GM12875 (cell line): Measurements from ENCODE around the gene SAPCD1.

ENCODE experiments used
- H3K4me3 ChIP-seq: one replicate; pipeline ENCODE4 v1.5.1; 2011; ENCODE audit warnings: low read depth, low read length, control low read depth
- CTCF ChIP-seq: IDR thresholded peaks from 2 replicates; pipeline ENCODE4 v1.5.1; 2011; ENCODE audit warnings: low read depth, mild to moderate bottlenecking, control low read depth, inconsistent platforms, low read length, moderate library complexity, borderline replicate concordance; ENCODE audit not compliant: insufficient read depth

The SAPCD1 gene

GRCh38 chr6:31780507-31781243, 18.2 kb downstream of the SAPCD1 start:
- TF ChIP-seq CTCF: no peak

GRCh38 chr6:31781244-31782125, 19.0 kb downstream of the SAPCD1 start:
- no peak overlapping the region for H3K4me3 ChIP-seq
- TF ChIP-seq CTCF: no peak

More at GRCh38 chr6:31780507-31781243, 18.2 kb downstream of the SAPCD1 start:
- H3K4me3 ChIP-seq: no peak overlapping the region

DNA sequence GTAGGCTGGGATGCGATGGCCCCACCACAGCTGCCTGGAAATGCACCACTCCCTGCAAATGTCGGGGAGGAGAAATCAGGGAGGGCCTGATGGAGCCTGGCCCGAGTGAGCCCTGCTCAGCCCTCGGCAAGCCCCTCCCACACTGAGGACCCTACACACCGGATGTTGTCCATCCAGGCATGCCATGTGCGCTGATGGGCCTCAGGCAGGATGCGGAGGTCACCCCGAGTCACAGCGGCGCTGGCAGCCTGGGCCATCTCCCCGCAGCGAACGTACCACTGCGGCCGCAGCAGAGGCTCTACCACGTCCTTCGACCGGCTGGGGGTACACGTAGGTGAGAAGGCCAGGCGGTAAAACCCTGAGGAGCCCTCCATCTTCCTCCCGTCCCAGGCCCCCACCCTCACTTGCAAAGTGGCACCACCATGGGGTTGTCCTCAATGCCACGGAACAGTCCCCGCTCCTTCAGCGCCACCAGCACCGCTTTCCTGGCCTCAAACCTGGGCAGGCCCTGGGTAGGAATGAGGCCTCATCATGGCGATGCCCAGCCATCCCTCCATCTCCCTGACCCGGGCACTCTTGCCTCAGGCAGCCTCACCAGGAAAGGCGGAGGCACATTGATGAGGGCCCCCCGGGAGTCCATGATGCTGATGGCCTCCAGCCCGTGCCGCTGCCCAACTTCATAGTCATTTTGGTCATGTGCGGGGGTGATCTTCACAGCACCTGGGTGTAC, 19.8 kb downstream of the SAPCD1 start:
- no peak overlapping the region for H3K4me3 ChIP-seq
- TF ChIP-seq CTCF: no peak

- no peak overlapping the region for H3K4me3 ChIP-seq
- no peak for TF ChIP-seq CTCF
These were observed 21.9 kb downstream of the SAPCD1 start for GRCh38 chr6:31784098-31784925.

DNA sequence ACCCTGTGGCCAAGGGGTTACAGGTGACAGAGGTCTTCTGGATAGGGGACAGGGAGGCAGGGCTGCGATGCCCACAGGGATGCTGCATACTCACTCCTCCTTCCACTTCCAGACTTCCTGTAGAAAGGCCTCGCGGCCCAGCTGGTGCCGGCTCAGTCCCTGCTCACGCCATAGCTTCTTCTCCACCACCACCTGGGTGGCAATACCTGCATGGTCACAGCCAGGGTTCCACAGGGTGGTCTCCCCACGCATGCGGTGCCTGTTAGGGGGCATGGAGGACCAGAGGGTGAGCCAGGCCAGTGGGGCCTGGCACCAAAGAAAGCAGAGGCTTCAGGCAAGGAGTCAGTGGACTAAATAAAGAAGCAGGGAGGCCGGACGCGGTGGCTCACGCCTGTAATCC, 23.0 kb downstream of the SAPCD1 start:
- TF ChIP-seq CTCF: no peak
- H3K4me3 ChIP-seq: no peak overlapping the region

DNA sequence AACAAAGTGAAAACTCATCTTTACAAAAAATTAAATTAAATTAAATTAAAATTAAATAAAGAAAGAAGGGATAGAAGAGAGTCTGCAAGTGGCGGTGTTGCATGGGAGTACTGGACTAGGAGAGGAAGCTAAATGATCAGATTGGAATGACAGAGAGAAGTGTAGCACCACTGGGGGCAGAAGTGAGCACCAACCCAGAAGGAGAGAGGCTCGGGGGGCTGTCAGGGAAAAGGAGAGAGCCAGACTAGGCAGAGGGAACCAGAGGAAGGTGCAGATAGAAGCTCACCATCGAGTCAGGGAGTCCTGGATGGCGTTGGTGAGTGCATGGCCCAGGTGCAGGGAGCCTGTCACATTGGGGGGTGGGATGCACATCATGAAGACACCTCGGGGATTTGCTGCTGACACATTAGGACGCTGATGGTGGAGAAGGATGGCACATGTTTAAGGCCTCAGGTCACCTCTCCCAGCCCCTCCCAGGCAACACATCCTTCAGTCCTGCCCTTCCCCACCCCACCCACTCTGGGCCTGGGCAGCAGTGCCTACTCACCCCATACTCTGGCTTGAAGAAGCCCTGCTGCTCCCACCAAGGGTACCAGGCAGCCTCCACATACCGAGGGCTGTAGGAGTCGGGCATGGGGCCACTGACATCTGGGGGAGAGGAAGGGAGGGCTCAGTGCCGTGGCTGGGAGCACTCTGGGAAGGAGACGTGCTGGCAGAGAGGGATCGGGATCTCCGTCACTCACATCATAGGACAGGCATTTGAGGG, 29.1 kb downstream of the SAPCD1 start:
- no peak overlapping the region for H3K4me3 ChIP-seq
- TF ChIP-seq CTCF: peak; percentile 69
